Measurements from ENCODE around the gene ARMC8. TPM values are rescaled to one million over a fixed set of nuclear protein-coding genes. Genes with fewer than 3 reads are reported as not detected.

The ARMC8 gene
- total RNA-seq, 1 experiment from 2014 or later, result 63.6 TPM

GRCh38 chr3:138284957-138285477, 97.9 kb downstream of the ARMC8 start:
- H4K20me1 ChIP-seq (ENCODE audit: control insufficient read depth, insufficient read depth, insufficient read length), result no peaks in the 10 kb centered on the region

More at GRCh38 chr3:138284957-138285477, 97.9 kb downstream of the ARMC8 start:
- Histone ChIP-seq H4K91ac (ENCODE audit: insufficient read length, low read depth, low read length) (no peak overlapping the region), H3T11ph (ENCODE audit: low read length) (no peak overlapping the region), H2BK120ac (ENCODE audit: low read depth, low read length, poor library complexity, severe bottlenecking) (no peak overlapping the region), H3K56ac (ENCODE audit: insufficient read length, low read depth, low read length) (no peak overlapping the region), H3K14ac (ENCODE audit: insufficient read depth, low read length) (no peak overlapping the region), H3K27ac (ENCODE audit: insufficient read length, low read depth, low read length) (no peak overlapping the region), H2BK5ac (ENCODE audit: insufficient read length, low read length) (no peak overlapping the region), H3K18ac (ENCODE audit: insufficient read length, low read depth, low read length) (no peak overlapping the region), H3K4me1 (ENCODE audit: insufficient read depth, low read length) (no peaks in the 10 kb centered on the region), H3K4me2 (ENCODE audit: insufficient read depth, insufficient read length, low read length) (no peak overlapping the region), H2BK20ac (ENCODE audit: low read depth, low read length, poor library complexity, severe bottlenecking) (no peak overlapping the region), H2BK15ac (ENCODE audit: low read depth, low read length) (no peak overlapping the region), H3K27me3 (ENCODE audit: insufficient read depth, low read length) (no peaks in the 10 kb centered on the region), H3K9me3 (ENCODE audit: control insufficient read depth, low read depth, low read length) (no peaks in the 10 kb centered on the region), H3K79me1 (ENCODE audit: insufficient read depth, low read depth, low read length, poor library complexity, severe bottlenecking) (no peaks in the 10 kb centered on the region), H3K23ac (ENCODE audit: insufficient read length, low read depth, low read length) (no peak overlapping the region), H2BK12ac (ENCODE audit: insufficient read length, low read depth, low read length) (no peak overlapping the region), H4K8ac (replicated peaks; ENCODE audit: insufficient read length, low read depth, low read length) (no peak overlapping the region), H2AFZ (ENCODE audit: low read length) (no peak overlapping the region), H4K5ac (ENCODE audit: insufficient read length, low read depth, low read length) (no peak overlapping the region), H3K79me2 (ENCODE audit: insufficient read depth, low read length) (no peaks in the 10 kb centered on the region), H2AK5ac (ENCODE audit: insufficient read length, low read length) (no peak overlapping the region), H3K4ac (ENCODE audit: low read depth, low read length) (no peak overlapping the region), H3K9ac (ENCODE audit: extremely low read depth, insufficient read length, low read length) (no peak overlapping the region), H3K23me2 (ENCODE audit: insufficient read length, low read depth, low read length, poor library complexity, severe bottlenecking) (no peaks in the 10 kb centered on the region)
- H3K9me3 Mint-ChIP-seq, result no peaks in the 10 kb centered on the region
- H3K4me1 Mint-ChIP-seq, result peaks cover 9 to 12% of the 10 kb centered on the region in 2 experiments
- no CpG with 5 or more reads among the region's 2 CpGs for WGBS (ENCODE audit: extremely low coverage, insufficient read length, low lambda C conversion rate)
- H3K27ac Mint-ChIP-seq, result no peak overlapping the region
- peak; percentile 53 for TF ChIP-seq CTCF (conservative IDR thresholded peaks at IDR 0.05)
- DNase-seq, result no peak
- H3K36me3 Mint-ChIP-seq (ENCODE audit: insufficient read depth in 1 of 3, low read depth in 3 of 3), result peaks cover 8 to 17% (median 11%) of the 10 kb centered on the region in 3 experiments; a peak in 6 of 7 replicates
- H3K27me3 Mint-ChIP-seq (ENCODE audit: low read depth), result no peaks in the 10 kb centered on the region
- H3K4me3 Mint-ChIP-seq, result no peak overlapping the region

Measured in H9 (cell line).